Endothelial cell of umbilical vein (primary cell): ENCODE measurements around the gene ATP9B. TPM values are rescaled to one million over a fixed set of nuclear protein-coding genes. Genes with fewer than 3 reads are reported as not detected.

Experiments used
- BruUV-seq: library from RNA; stranded (reverse); fragments of 400-500 nt; replicated peaks from 2 replicates; lab custom pipeline; 2021; lab: Mats Ljungman, UMichigan
- CTCF ChIA-PET: fragments of 300-600, 350-600 bp; sonication (Branson Sonifier 250); formaldehyde crosslinking; loops from one replicate; lab custom pipeline; 2021; ENCODE audit warnings: antibody characterized with exemption, inconsistent platforms; lab: Charles Lee
- POLR2A ChIA-PET: fragments of 300-600, 350-600 bp; sonication (Branson Sonifier 250); formaldehyde crosslinking; loops from one replicate; lab custom pipeline; 2021; ENCODE audit warnings: antibody characterized with exemption, inconsistent platforms; lab: Charles Lee
- DNase-seq: peaks from one replicate; pipeline ENCODE4 v3.0.0-alpha.2; 2011; ENCODE audit warnings: low read depth, low spot score
- FAIRE-seq: peaks from 2 replicates; lab custom pipeline; 2011; peaks lifted over from hg19 to GRCh38; lab: Jason Lieb, UNC
- H2AFZ ChIP-seq: 2 replicates; pipeline ENCODE4 v1.6.0; 2012; ENCODE audit warnings: low read depth, low read length, control low read depth, inconsistent platforms
- H3K27ac ChIP-seq: 2 replicates; pipeline ENCODE4 v1.5.1; 2011; ENCODE audit warnings: low read depth, mild to moderate bottlenecking, control low read depth, low read length, moderate library complexity; ENCODE audit not compliant: insufficient read depth
- H3K27me3 ChIP-seq, 2 experiments: 2 replicates each; pipeline versions ENCODE4 v1.6.0 to v1.6.1; 2011; ENCODE audit warnings: low read length in 2 of 2, mixed read lengths in 1 of 2; ENCODE audit not compliant: control insufficient read depth in 2 of 2, insufficient read depth in 2 of 2
- H3K36me3 ChIP-seq, 2 experiments: 2 replicates in 1 of 2; 3 replicates in 1 of 2; pipeline ENCODE4 v1.5.1; 2011; ENCODE audit warnings: low read length in 2 of 2, mild to moderate bottlenecking in 1 of 2, moderate library complexity in 1 of 2; ENCODE audit not compliant: control insufficient read depth in 2 of 2, insufficient read depth in 2 of 2; ENCODE audit errors: extremely low read depth in 1 of 2
- H3K4me1 ChIP-seq: 3 replicates; pipeline ENCODE4 v1.5.1; 2011; ENCODE audit warnings: mild to moderate bottlenecking, low read length; ENCODE audit not compliant: control insufficient read depth, insufficient read depth; ENCODE audit errors: extremely low read depth
- H3K4me2 ChIP-seq: 2 replicates; pipeline ENCODE4 v1.6.1; 2011; ENCODE audit warnings: low read length, control low read depth, mixed read lengths; ENCODE audit not compliant: insufficient read depth
- H3K4me3 ChIP-seq, 3 experiments: fragments of 200-600 bp in 1 of 3; sonication (generic), shearing (Covaris generic) in 1 of 3; replicated peaks in 1 of 3; 2 replicates each; pipeline ENCODE4 v1.5.1; 2011 to 2016; ENCODE audit warnings: control low read depth in 3 of 3, low read length in 3 of 3, mild to moderate bottlenecking in 2 of 3, inconsistent platforms in 1 of 3, low read depth in 1 of 3, moderate library complexity in 1 of 3; ENCODE audit not compliant: insufficient read depth in 1 of 3
- H3K79me2 ChIP-seq: 2 replicates; pipeline ENCODE4 v1.6.0; 2012; ENCODE audit warnings: low read length, inconsistent platforms; ENCODE audit not compliant: control insufficient read depth, insufficient read depth
- H3K9ac ChIP-seq: replicated peaks from 2 replicates; pipeline ENCODE3; 2011; ENCODE audit warnings: low read length, control low read depth; ENCODE audit not compliant: insufficient read depth; ENCODE audit errors: extremely low read depth
- H3K9me1 ChIP-seq: replicated peaks from 3 replicates; pipeline ENCODE4 v1.6.0; 2011; ENCODE audit warnings: mild to moderate bottlenecking, low read length; ENCODE audit not compliant: control insufficient read depth, insufficient read depth; ENCODE audit errors: extremely low read depth
- H3K9me3 ChIP-seq: replicated peaks from 2 replicates; pipeline ENCODE4 v1.5.1; 2012; ENCODE audit warnings: low read length, inconsistent platforms; ENCODE audit not compliant: control insufficient read depth, insufficient read depth
- H4K20me1 ChIP-seq: replicated peaks from 2 replicates; pipeline ENCODE3; 2011; ENCODE audit warnings: mild to moderate bottlenecking, low read length; ENCODE audit not compliant: control insufficient read depth, insufficient read depth; ENCODE audit errors: extremely low read depth
- EZH2 ChIP-seq: IDR thresholded peaks from 2 replicates; pipeline ENCODE4 v1.6.1; 2012; ENCODE audit warnings: borderline replicate concordance, low read depth, mild to moderate bottlenecking, moderate library complexity, low read length, inconsistent platforms; ENCODE audit not compliant: severe bottlenecking
- JUN ChIP-seq: IDR thresholded peaks from 2 replicates; pipeline ENCODE4 v1.6.1; 2011; ENCODE audit warnings: borderline replicate concordance, low read depth; ENCODE audit not compliant: insufficient read length, insufficient read depth
- MAX ChIP-seq: IDR thresholded peaks from 2 replicates; pipeline ENCODE4 v1.6.1; 2011; ENCODE audit not compliant: insufficient read depth, insufficient read length
- MYC ChIP-seq: IDR thresholded peaks from one replicate; pipeline ENCODE4 v1.6.1; 2011; ENCODE audit warnings: mild to moderate bottlenecking, low read depth, low read length
- POLR2A ChIP-seq: IDR thresholded peaks from 2 replicates; pipeline ENCODE4 v1.6.1; 2012; ENCODE audit warnings: low read depth, mild to moderate bottlenecking, control low read depth, low read length
- dilution Hi-C: fragments of 300-500 bp; cut with MboI; formaldehyde crosslinking; loops from one replicate; pipeline ENCODE4 v1.15.0; 2019; ENCODE audit warnings: low sequenced_read_pairs; ENCODE audit not compliant: extremely low pct_ligation_motif_present
- intact Hi-C: fragments of 100-400 bp; cut with micrococcal nuclease; formaldehyde crosslinking; loops from one replicate; pipeline ENCODE4 v1.10.0; 2022
- polyA plus RNA-seq, 4 experiments: library from polyadenylated mRNA; depleted of rRNA in 3 of 4; stranded (reverse) in 3 of 4; unstranded in 1 of 4; fragments of >200 nt; gene quantifications; 2 replicates each; pipeline versions ENCODE4 v1.2.1 to v1.2.3, GENCODE V29; 2011 to 2012; ENCODE audit warnings: missing spikeins in 1 of 4
- total RNA-seq: library from RNA; stranded (reverse); gene quantifications from 2 replicates; pipeline ENCODE4 v1.2.3, GENCODE V29; 2021

ATP9B gene
- total and polyA plus RNA-seq, 2 donors (not counting 3 experiments of a cell fraction or from before 2014, with no cell fraction given) = 14.6 to 18.2 TPM

DNA sequence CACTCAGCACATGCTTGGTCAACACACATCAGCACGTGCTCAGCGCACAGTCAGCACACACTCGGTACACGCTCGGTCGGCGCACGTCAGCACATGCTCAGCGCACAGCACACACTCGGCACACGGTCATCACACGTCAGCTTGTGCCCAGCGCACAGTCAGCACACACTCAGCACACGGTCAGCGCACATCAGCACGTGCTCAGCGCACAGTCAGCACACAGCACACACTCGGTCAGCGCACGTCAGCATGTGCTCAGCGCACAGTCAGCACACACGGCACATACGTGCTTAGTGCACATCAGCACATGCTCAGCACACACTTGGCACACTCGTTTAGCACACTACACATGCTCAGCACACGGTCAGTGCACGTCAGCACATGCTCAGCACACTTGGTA, 276.8 kb downstream of the ATP9B start:
- Histone ChIP-seq H3K4me3 (no peak overlapping the region), H2AFZ (no peak overlapping the region), H3K27ac (no peak overlapping the region), H3K4me2 (no peak overlapping the region), H4K20me1 (no peaks in the 10 kb centered on the region), H3K79me2 (no peaks in the 10 kb centered on the region), H3K4me1 (no peaks in the 10 kb centered on the region), H3K9me3 (no peaks in the 10 kb centered on the region), H3K9ac (no peak overlapping the region), H3K27me3 (no peaks in the 10 kb centered on the region), H3K36me3 (peaks cover 0 to 18% of the 10 kb centered on the region in 2 experiments), H3K9me1 (no peaks in the 10 kb centered on the region)
- peak; percentile 5 for TF ChIP-seq MAX
- no peak for TF ChIP-seq MYC
- no peak for FAIRE-seq
- CTCF ChIA-PET = no interaction called here
- intact Hi-C loops (no loop called here), dilution Hi-C loops (no loop called here)
- POLR2A ChIA-PET = no interaction called here
- DNase-seq = no peak
- BruUV-seq = no TSS peak

DNA sequence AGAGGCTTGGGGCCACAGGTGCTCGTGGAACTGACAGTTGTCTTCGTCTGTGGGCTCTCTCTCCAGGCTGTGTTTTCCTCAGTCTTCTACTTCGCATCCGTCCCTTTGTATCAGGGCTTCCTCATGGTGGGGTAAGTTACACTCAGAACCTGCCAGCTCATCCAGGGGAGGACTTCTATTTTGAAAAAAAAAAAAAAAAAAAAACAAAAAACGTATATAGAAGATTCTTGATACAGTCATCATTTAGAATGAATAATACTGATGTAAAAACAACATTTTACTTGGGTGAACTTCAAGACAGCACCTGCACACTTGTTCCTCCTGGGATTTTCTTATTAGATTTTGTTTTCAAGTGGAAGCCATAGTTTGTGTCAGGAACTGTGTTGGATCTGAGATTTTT, 278.9 kb downstream of the ATP9B start:
- no peaks in the 10 kb centered on the region for H3K9me1 ChIP-seq
- no peaks in the 10 kb centered on the region for H4K20me1 ChIP-seq
- CTCF ChIA-PET = no interaction called here
- intact Hi-C loops = no loop called here
- H3K36me3 ChIP-seq = peaks cover 0 to 18% of the 10 kb centered on the region in 2 experiments
- no peaks in the 10 kb centered on the region for H3K9me3 ChIP-seq
- H3K27ac ChIP-seq = no peak overlapping the region
- TF ChIP-seq EZH2 (no peak), MYC (no peak), POLR2A (no peak), JUN (no peak)
- FAIRE-seq = no peak
- H3K9ac ChIP-seq = no peak overlapping the region
- BruUV-seq = no TSS peak
- no peak overlapping the region for H2AFZ ChIP-seq
- no peak overlapping the region for H3K4me3 ChIP-seq
- POLR2A ChIA-PET = no interaction called here
- H3K4me2 ChIP-seq = no peak overlapping the region
- DNase-seq = no peak
- dilution Hi-C loops = no loop called here
- H3K27me3 ChIP-seq = no peaks in the 10 kb centered on the region
- H3K4me1 ChIP-seq = no peaks in the 10 kb centered on the region
- no peaks in the 10 kb centered on the region for H3K79me2 ChIP-seq
